PFSK-1 (cell line): ENCODE data around the gene CCSER1.

Source experiments
- POLR2AphosphoS5 ChIP-seq: IDR thresholded peaks from 2 replicates; pipeline ENCODE4 v1.6.1; 2012; ENCODE audit warnings: low read depth, mild to moderate bottlenecking, control low read depth, low read length, moderate library complexity
- TF ChIP-seq, protein P1 (sequence below), 2 experiments: IDR thresholded peaks; 2 replicates each; pipeline versions ENCODE4 v1.6.1 to v1.8.0; 2011 to 2012; ENCODE audit warnings: low read depth in 2 of 2, low read length in 2 of 2, control low read depth in 1 of 2, inconsistent platforms in 1 of 2, mild to moderate bottlenecking in 1 of 2, moderate library complexity in 1 of 2; ENCODE audit not compliant: insufficient read depth in 1 of 2

DNA sequence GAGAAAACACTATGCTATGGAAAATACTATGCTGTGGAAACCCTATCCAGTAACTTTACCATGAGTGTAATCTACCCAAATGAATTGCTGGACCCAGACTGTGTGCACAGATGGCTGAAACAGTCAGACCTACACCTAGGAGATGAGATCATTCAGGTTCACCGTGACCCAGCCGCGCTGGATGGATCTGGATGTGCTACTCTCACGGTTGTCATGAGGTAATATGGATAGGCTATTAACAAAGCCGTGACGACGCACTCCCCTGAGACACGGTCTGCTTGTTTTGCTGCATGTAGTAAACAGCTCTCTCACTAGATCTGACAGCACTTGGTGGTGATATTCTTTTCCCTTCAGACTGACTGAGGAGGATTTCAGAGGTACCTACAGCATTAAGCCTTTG, 1344.1 kb downstream of the CCSER1 start:
- TF ChIP-seq, protein P1, sequence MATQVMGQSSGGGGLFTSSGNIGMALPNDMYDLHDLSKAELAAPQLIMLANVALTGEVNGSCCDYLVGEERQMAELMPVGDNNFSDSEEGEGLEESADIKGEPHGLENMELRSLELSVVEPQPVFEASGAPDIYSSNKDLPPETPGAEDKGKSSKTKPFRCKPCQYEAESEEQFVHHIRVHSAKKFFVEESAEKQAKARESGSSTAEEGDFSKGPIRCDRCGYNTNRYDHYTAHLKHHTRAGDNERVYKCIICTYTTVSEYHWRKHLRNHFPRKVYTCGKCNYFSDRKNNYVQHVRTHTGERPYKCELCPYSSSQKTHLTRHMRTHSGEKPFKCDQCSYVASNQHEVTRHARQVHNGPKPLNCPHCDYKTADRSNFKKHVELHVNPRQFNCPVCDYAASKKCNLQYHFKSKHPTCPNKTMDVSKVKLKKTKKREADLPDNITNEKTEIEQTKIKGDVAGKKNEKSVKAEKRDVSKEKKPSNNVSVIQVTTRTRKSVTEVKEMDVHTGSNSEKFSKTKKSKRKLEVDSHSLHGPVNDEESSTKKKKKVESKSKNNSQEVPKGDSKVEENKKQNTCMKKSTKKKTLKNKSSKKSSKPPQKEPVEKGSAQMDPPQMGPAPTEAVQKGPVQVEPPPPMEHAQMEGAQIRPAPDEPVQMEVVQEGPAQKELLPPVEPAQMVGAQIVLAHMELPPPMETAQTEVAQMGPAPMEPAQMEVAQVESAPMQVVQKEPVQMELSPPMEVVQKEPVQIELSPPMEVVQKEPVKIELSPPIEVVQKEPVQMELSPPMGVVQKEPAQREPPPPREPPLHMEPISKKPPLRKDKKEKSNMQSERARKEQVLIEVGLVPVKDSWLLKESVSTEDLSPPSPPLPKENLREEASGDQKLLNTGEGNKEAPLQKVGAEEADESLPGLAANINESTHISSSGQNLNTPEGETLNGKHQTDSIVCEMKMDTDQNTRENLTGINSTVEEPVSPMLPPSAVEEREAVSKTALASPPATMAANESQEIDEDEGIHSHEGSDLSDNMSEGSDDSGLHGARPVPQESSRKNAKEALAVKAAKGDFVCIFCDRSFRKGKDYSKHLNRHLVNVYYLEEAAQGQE (IDR thresholded peaks at IDR 0.05; ENCODE audit: insufficient read depth in 1 of 2, low read depth in 2 of 2, low read length in 2 of 2), result no peak
- no peak for TF ChIP-seq POLR2AphosphoS5
